G401 (cell line): ENCODE measurements around the gene MPZL2. TPM values are rescaled to one million over a fixed set of nuclear protein-coding genes. Genes with fewer than 3 reads are reported as not detected.

ENCODE experiments used
- DNase-seq: peaks from one replicate; pipeline ENCODE4 v3.0.0-alpha.2; 2015; ENCODE audit warnings: low spot score
- in situ Hi-C: cut with HindIII; loops from 2 replicates; pipeline ENCODE4 v1.10.0; 2016; ENCODE audit warnings: low sequenced_read_pairs, mixed read lengths
- total RNA-seq: library from RNA; depleted of rRNA; stranded (reverse); fragments of >200 nt; shearing (Covaris generic); gene quantifications from 2 replicates; pipeline ENCODE4 v1.2.3, GENCODE V29; 2014

The MPZL2 gene
- total RNA-seq, 1 experiment from 2014 or later, result not detected

GRCh38 chr11:118287006-118287405 is 22.9 kb upstream of the MPZL2 start:
- in situ Hi-C loops, result no loop called here
- no peak for DNase-seq

- no peak for DNase-seq
- in situ Hi-C loops, result no loop called here
Observed at GRCh38 chr11:118286545-118286944, 22.4 kb upstream of the MPZL2 start.

- in situ Hi-C loops, result no loop called here
Observed at GRCh38 chr11:118283756-118284350, 19.8 kb upstream of the MPZL2 start.

GRCh38 chr11:118283037-118283636 is 19.0 kb upstream of the MPZL2 start:
- DNase-seq, result no peak
- in situ Hi-C loops, result no loop called here

More at GRCh38 chr11:118283756-118284350, 19.8 kb upstream of the MPZL2 start:
- DNase-seq, result no peak

GRCh38 chr11:118282606-118283005 is 18.5 kb upstream of the MPZL2 start:
- in situ Hi-C loops, result no loop called here

GRCh38 chr11:118281284-118281683 is 17.2 kb upstream of the MPZL2 start:
- DNase-seq, result no peak
- in situ Hi-C loops, result no loop called here

More at GRCh38 chr11:118282606-118283005, 18.5 kb upstream of the MPZL2 start:
- DNase-seq, result no peak

GRCh38 chr11:118277312-118277711 is 13.2 kb upstream of the MPZL2 start:
- in situ Hi-C loops, result no loop called here
- DNase-seq, result no peak

DNA sequence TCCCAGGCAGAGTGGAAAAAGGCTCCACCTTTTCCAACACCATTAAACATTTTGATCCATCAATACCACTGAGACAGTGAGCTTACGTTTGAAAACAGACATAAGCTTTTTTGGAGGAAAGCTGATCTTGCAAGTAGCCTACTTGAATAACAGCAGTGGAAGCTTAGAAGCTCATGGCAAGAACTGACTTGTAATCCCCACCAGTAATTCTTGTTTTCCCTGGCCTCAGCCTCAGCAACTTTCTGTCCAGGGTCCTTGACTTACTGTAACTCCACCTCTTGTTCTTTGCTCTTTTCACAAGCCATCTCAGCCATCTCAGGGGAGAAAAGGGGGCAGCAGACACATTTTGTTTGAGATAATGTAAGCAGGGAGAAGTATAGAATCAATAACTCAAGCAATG is 12.3 kb upstream of the MPZL2 start:
- no peak for DNase-seq
- in situ Hi-C loops, result no loop called here

- in situ Hi-C loops, result no loop called here
- DNase-seq, result no peak
Observed at GRCh38 chr11:118275176-118275575, 11.1 kb upstream of the MPZL2 start.

DNA sequence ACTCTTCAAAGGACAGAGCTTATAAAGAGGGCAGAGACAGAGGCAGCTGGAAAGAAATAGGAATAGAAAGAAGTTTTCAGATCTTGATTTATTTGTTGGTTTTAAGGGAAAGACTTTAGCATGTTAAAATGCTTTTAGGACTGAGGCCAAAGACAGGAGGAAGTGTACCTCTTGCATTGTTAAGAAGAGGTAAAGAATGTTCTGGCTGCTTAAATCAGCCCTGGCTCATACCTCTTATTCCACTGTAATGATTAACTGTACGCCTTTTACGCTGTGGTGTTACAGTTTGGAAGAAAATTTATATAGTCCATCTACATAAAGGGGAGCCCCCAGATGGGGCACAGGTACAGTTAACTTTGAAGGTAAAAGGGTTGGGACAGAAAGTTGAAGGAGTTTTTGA is 10.1 kb upstream of the MPZL2 start:
- no peak for DNase-seq
- in situ Hi-C loops, result no loop called here

GRCh38 chr11:118272001-118272400 is 7.9 kb upstream of the MPZL2 start:
- no peak for DNase-seq
- in situ Hi-C loops, result no loop called here

- in situ Hi-C loops, result no loop called here
- DNase-seq, result no peak
Observed at GRCh38 chr11:118267486-118267885, 3.4 kb upstream of the MPZL2 start.

- in situ Hi-C loops, result no loop called here
- DNase-seq, result no peak
Observed at GRCh38 chr11:118265954-118266353, 1.9 kb upstream of the MPZL2 start.

- no peak for DNase-seq
- in situ Hi-C loops, result no loop called here
Observed at GRCh38 chr11:118264569-118265465, 720 bp upstream of the MPZL2 start.

DNA sequence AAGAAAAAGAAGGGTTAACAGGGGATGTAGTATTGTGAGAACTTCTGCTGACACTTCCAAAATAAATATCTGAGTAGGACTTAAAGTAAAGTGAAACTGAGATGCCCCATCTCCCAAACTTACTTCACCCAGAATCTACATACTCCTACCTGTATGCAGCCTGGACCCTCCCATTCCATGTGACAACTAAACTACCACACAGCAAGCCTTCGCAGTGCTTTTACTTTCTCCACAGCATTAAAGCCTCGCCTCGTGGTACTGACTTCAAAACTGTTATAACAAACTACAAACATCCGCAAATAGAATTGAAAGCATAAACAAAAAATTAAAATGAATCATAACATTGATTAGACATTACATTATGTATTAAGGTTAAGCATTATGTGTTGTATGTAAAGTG is 985 bp downstream of the MPZL2 start:
- DNase-seq, result no peak
- in situ Hi-C loops, result no loop called here

- in situ Hi-C loops, result no loop called here
Observed at GRCh38 chr11:118260353-118260752, 3.7 kb downstream of the MPZL2 start.

DNA sequence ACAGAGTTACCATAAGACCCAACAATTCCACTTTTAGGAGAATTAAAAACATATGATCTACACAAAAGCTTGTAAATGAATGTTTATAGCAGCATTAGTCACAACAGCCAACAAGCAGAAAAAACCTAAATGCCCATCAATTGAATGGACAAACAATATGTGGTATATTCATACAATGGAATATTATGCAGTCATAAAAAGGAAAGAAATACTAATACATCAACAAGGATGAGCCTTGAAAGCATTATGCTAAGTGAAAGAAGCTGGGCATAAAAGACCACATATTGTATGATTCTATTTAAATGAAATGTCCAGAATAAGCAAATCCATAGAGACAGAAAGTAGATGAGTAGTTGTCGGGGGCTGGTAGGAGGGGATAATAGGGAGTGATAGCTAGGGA is 5.0 kb downstream of the MPZL2 start:
- in situ Hi-C loops, result no loop called here
- DNase-seq, result no peak

More at GRCh38 chr11:118260353-118260752, 3.7 kb downstream of the MPZL2 start:
- DNase-seq, result no peak

- no peak for DNase-seq
- in situ Hi-C loops, result no loop called here
Observed at GRCh38 chr11:118258410-118258809, 5.7 kb downstream of the MPZL2 start.

DNA sequence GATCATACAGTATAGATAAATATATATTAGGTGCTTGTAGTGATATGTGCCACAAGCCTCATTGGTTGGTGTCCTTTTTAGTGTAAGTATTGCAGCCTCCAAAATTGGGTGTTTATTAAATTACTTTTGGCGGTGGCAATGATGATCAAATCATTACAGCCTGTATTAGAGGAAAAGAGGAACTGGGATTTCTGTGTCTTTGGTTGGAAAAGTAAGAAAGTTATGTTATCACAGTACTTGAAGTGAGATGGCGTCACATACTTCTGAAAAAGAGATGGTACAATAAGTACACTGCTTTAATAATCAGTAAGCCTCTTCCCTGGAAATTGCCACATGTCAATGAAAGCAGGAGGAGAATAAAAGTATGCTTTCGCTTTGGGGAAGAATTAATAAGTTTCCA is 11.4 kb downstream of the MPZL2 start:
- no peak for DNase-seq
- in situ Hi-C loops, result no loop called here
